Measurements from ENCODE around the gene ARMC8.

Gene ARMC8

DNA sequence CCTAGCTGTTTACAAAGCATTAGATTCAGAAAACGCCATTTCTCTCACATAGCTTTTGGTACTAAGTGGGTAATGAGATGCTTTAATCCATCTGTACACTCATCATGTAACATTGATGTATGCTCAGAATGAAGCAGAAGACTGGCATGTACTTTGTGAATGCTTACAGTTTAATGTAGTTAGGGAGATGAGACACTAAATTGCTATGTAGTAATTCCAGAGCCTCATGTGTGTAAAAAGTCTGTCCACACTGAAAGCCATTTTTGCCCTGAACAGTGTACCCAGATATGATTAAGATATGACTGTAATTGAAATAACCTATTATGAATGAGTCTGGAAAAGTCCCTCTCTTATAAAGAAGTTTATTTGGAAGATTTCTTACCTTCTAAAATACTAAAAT is 66.5 kb downstream of the ARMC8 start:
- FAIRE-seq = no peak

DNA sequence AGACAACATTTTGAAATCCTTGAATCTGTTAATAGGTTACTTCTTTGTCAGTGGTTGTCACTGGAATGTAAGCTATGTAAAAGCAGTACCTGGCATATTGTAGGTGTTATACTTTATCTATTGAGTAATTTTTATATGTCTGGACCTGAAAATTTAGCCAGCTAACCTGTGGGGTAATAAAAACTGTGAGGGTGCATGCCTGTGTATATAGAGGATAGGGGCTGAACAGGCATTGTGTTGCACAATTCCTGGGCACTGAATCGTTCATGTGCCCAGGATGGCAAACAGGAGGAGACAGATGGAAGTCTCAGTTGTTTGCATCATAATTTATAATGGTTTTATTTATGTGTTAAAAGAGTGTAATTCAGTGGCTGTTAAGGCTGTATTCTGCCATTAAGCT is 67.1 kb downstream of the ARMC8 start:
- FAIRE-seq = no peak

GRCh38 chr3:138256022-138256421 is 68.9 kb downstream of the ARMC8 start:
- no peak for FAIRE-seq

DNA sequence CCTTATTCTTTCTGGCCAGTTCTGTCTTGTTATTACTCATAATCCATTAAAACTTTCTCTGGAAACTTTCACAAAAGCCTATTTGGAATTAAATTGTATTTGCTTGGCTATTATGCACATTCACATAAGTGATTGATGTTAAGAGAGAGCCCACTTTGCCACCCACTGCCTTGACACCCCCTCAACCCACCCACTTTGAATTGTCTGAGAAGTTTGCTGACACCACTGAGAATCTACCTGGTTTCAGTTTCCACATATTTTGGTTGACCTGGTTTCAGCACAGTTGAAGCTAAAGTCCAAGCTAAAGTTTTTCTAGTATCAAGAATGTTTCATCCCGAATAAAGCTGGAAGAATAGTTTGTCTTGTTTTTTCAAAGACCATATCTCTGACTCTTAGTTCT is 70.9 kb downstream of the ARMC8 start:
- FAIRE-seq = no peak

DNA sequence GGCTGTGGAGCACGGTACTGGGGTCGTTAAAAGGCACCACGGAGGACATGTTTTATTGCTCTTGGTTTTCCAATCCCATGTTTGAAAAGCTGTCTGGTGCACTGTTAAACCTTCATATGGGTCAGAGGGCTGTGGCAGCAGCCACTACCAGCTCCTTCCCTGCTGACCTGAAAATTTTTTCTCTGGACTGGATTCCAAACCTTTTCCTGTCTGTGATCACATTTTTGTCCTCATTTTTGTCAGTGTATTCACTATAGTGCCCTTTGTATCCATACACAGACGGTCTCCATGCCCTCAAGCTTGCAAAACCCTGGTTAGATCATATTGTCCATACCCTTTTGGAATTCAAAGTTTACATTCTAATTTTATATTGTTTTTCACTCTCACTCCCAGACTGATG is 72.0 kb downstream of the ARMC8 start:
- no peak for FAIRE-seq

GRCh38 chr3:138260611-138261010 is 73.5 kb downstream of the ARMC8 start:
- FAIRE-seq = no peak

DNA sequence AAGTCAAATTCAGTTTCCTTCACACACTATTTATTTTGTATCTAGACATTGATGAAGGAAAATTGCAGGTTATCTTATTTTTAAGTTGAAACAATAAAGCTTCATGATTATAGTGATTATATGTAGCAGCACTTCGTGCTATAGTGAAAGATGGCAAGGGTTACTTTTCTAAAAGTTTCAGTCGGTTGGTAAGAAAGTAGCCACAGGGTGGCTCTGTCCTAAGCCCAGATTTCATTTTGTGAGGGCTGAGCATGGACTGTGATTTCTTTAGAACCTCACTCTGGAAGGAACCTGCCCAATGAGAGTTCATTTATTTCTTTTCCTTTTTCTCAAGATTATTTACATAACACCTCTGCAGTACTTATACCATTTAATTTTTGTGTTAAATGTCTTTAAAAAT is 76.0 kb downstream of the ARMC8 start:
- peak; percentile 72 for FAIRE-seq

- no peak for FAIRE-seq
Observed at GRCh38 chr3:138265745-138266144, 78.6 kb downstream of the ARMC8 start.

- peak; percentile 19 for FAIRE-seq
Observed at GRCh38 chr3:138267083-138267482, 80.0 kb downstream of the ARMC8 start.

DNA sequence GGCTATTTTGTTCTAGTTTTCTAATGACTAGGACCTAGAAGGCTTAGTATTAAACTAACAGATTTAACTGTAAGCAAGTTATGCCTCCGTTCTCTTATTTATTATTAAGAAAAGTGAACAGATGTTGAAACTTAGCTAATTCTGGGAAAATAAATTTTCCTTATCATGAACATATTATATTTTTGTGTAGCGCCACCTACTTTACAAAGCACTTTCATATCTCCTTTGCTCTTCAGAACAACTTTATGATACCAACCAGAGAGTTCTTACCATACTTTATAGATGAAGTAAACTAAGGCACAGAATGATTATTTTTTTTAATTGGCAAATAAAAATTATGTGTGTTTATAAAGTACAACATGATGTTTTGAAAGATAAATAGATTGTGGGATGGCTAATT is 83.1 kb downstream of the ARMC8 start:
- peak; percentile 91 for FAIRE-seq

DNA sequence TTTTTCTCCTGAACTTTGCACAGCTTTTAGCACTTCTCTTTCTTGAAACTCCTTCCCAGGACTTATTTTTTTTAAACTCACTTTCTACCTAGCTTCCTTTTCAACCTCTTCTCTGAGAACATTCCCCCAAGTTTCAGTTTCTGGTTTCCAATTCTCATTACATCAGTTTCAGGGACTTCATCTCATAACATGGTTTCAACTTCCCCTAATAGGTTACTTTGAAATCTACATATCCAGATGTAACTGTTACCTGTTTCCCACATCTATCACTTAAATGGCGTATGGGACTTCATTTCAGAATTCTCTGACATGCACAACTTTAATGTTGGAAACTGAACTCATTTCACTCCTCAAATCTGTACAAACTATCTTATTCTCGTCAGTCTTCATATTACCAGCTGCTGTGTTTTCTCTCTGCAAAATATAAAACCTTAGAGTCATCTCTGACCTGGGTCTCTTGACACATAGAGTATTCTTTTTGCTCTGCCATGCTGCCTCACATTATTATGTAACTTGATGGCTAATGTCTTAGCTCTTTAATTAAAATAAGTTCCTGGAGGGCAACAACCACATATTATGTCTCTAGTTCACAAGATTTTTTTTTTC is 84.2 kb downstream of the ARMC8 start:
- FAIRE-seq = no peak

GRCh38 chr3:138281561-138281960 is 94.5 kb downstream of the ARMC8 start:
- FAIRE-seq = no peak

DNA sequence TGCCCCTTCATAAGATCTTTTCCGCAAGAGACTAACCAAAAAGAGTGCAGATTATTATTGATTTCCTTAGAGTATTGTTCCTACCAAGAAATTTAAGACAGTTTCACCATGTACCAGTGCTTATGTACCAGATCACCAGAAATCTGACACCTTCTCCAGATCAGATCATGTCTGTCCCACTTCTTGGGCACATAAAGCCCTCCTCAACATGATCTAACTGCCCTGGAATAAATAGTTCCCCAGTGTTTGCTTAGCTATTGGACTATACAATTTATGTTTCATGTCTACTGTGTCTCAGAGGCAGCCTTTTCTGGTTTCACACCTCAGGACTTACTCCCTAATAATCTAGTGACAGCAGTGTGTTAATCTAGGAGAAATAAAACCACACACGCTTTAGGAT is 95.7 kb downstream of the ARMC8 start:
- no peak for FAIRE-seq

DNA sequence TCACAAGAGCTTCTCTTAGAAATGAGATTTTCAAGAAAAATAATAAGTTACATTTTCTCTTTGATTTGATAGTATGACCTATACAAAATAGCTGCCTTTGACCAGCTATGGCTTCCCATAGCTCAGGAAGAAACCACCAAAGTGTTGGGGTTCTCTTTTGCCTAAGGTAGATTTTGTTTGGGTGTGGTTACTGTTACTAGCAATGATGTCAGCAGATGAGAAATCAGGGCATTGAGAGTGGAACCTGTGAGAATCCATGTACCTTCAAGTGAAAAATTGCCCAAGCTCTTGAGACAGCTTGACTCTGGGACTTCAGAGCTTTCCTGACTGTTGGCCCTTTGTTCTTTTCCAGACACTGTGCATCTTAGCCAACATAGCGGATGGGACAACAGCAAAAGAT is 97.0 kb downstream of the ARMC8 start:
- no peak for FAIRE-seq

DNA sequence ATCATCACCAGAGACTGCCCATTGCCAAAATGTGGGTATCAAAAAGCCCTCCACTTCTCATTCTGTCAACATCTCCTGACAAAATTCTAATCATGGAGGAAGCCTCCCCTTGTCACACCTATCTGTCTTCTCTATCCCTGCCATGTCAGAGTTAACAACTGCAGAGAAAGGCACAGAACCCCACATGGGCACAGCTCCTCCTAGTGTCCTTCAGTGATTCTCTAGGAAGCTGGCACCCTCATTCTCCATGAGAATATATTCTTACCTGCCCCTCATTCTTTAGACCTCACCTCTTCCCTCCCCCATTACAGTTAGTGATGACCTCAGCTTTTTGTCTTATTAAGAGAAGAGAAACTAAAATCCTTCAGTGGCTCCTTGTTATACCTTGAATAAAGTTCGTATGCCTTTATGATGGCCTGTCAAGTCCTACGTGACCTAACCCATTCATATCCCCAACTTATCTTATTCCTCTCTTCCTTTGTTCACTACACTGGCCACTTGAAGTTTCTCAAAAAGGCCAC is 97.9 kb downstream of the ARMC8 start:
- no peak for FAIRE-seq

GRCh38 chr3:138289260-138289659 is 102.2 kb downstream of the ARMC8 start:
- FAIRE-seq = no peak

DNA sequence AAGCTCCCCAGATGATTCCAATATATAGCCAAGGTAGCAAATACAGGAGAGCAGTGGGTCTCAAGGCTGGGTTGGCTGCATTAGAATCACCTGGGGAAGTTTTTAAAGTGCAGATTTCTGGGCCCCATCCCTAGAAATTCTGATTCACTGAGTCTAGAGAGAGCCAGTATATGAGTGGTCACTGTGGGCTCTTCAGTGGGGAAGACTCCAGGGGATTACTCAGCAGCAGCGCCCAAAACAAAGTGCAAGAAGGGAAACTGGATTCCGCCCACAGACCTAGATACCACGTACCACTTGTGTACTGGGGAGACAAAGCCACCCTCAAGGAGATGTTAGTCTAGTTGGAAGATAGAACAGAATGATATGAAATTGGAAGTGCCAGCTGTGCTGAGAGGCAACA is 102.6 kb downstream of the ARMC8 start:
- no peak for FAIRE-seq

- FAIRE-seq = no peak
Observed at GRCh38 chr3:138296639-138297038, 109.5 kb downstream of the ARMC8 start.

DNA sequence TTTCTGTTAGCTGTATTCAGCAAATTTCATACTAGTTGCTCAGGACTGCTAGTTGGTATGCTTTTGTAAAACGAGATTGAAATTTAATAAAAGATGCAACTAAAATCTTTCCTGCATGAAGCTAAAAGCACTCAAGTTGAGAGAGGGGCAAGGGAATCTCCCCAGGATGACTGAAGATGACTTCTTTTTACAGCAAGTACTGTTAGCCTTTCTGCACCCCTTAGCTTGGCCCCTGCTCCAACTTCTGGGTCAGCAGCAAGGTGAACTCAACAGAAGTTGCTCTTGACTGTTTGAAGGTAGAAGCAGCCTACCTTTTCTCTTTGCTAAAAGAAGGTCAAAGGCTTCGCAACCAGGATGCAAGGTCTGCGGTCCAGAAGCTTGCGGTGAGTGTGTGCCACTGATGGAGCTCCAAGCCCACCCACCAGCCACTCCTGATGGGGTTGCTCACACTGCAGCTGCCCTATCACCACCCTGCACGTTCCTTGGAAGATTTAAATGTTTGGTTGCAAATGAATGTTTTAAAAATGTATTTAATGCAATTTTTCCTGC is 110.0 kb downstream of the ARMC8 start:
- no peak for FAIRE-seq

GRCh38 chr3:138297876-138298275 is 110.8 kb downstream of the ARMC8 start:
- FAIRE-seq = no peak

DNA sequence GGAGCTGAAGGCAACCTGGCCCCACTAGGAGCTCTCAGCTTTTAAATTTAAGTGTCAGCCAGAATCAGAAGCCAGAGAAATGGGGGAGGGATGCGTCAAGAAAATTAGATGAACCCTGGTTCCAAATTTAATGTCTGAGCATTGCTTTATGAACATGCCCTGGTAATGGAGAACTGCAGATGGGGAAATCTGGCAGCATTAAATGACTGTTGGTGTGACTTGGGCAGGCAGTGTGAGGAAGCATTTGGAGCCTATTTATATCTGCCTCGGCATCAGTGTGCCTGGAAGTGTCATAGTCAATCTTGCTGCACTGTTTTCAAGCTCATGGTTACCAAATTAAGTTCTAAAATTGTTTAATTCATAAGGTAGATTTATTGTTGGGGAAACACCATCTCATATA is 113.5 kb downstream of the ARMC8 start:
- no peak for FAIRE-seq

- no peak for FAIRE-seq
Observed at GRCh38 chr3:138303474-138303873, 116.4 kb downstream of the ARMC8 start.

GRCh38 chr3:138307899-138308298 is 120.8 kb downstream of the ARMC8 start:
- FAIRE-seq = no peak

DNA sequence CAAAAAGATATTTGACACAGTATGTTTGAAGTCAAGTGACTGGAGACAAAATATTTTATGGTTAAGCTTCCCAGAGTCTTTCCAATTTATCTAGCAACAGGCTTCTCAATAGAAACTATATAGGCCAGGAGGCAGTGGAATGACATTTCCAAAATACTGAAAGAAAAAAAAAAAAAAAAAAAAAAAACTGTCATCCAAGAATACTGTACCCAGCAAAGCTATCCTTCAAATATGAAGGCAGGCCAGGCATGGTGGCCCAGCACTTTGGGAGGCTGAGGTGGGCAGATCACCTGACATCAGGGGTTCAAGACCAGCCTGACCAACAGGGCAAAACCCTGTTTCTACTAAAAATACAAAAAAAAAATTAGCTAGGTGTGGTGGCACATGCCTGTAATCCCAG is 121.7 kb downstream of the ARMC8 start:
- FAIRE-seq = no peak

DNA sequence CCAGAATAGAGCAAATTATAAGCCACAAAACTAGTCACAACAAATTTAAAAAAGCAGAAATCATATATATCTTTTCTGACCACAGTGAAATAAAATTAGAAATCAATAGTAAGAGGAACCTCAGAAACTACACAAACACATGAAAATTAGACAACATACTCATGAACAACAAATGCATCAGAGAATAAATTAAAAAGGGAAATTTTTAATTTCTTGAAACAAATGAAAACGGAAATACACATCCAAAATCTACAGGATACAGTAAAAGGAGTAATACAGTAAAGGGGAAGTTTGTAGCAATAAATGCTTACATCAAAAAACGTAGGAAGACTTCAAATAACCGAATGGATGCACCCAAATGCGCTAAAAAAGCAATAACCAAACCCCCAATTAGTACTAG is 123.4 kb downstream of the ARMC8 start:
- no peak for FAIRE-seq
